GM12878 (cell line): ENCODE data around the gene NAT9. TPM values are rescaled to one million over a fixed set of nuclear protein-coding genes. Genes with fewer than 3 reads are reported as not detected.

ENCODE experiments used
- ATAC-seq: fragments of 200-7000 bp; cut with Tn5 transposase; 3 replicates; pipeline ENCODE4 v1.9.1; 2020; ENCODE audit warnings: mild to moderate bottlenecking, moderate library complexity
- BruUV-seq: library from RNA; stranded (reverse); fragments of 400-500 nt; replicated peaks from 2 replicates; lab custom pipeline; 2021; lab: Mats Ljungman, UMichigan
- CTCF ChIA-PET: fragments of 300-600 bp; sonication (Branson Sonifier 250); formaldehyde crosslinking; extraction: SDS; loops from one replicate; lab custom pipeline; 2021; ENCODE audit warnings: inconsistent platforms; lab: Yijun Ruan, JAX
- POLR2A ChIA-PET: fragments of 350-600 bp; formaldehyde crosslinking; extraction: SDS; loops from one replicate; lab custom pipeline; 2021; ENCODE audit warnings: inconsistent platforms; lab: Charles Lee
- RAD21 ChIA-PET: fragments of 300-600 bp; sonication (Branson Sonifier 250); formaldehyde crosslinking; loops from one replicate; lab custom pipeline; 2023; ENCODE audit warnings: antibody characterized with exemption; ENCODE audit not compliant: unreplicated experiment; lab: Charles Lee
- SMC1A ChIA-PET: fragments of 300-600 bp; sonication (Branson Sonifier 250); formaldehyde crosslinking; loops from one replicate; lab custom pipeline; 2023; ENCODE audit not compliant: unreplicated experiment, uncharacterized antibody; lab: Charles Lee
- DNase-seq: peaks from one replicate; pipeline ENCODE4 v3.0.0-alpha.2; 2011; ENCODE audit warnings: low read depth, low spot score
- FAIRE-seq: peaks from 3 replicates; lab custom pipeline; 2011; peaks lifted over from hg19 to GRCh38; lab: Jason Lieb, UNC
- H2AFZ ChIP-seq: 2 replicates; pipeline ENCODE4 v1.6.0; 2011; ENCODE audit warnings: low read depth, low read length, control low read depth; ENCODE audit not compliant: control insufficient read depth
- H3K27ac ChIP-seq: 2 replicates; pipeline ENCODE4 v1.5.1; 2011; ENCODE audit warnings: control low read depth; ENCODE audit not compliant: control insufficient read depth, insufficient read depth
- H3K27me3 ChIP-seq, 2 experiments: replicated peaks in 1 of 2; 2 replicates each; pipeline versions ENCODE4 v1.6.0 to v1.6.1; 2011; ENCODE audit warnings: low read length in 1 of 2; ENCODE audit not compliant: control insufficient read depth in 2 of 2, insufficient read depth in 2 of 2
- H3K36me3 ChIP-seq, 2 experiments: 2 replicates each; pipeline ENCODE4 v1.5.1; 2011; ENCODE audit warnings: low read length in 1 of 2; ENCODE audit not compliant: control insufficient read depth in 2 of 2, insufficient read depth in 2 of 2
- H3K4me1 ChIP-seq: 2 replicates; pipeline ENCODE4 v1.6.1; 2011; ENCODE audit warnings: mild to moderate bottlenecking, low read length, moderate library complexity, mixed read lengths; ENCODE audit not compliant: control insufficient read depth, insufficient read depth
- H3K4me2 ChIP-seq: 2 replicates; pipeline ENCODE4 v1.6.0; 2011; ENCODE audit warnings: control low read depth; ENCODE audit not compliant: control insufficient read depth, insufficient read depth
- H3K4me3 ChIP-seq: fragments of 200-600 bp; sonication (generic); 2 replicates; pipeline ENCODE4 v1.5.1; 2016
- H3K79me2 ChIP-seq: 2 replicates; pipeline ENCODE4 v1.6.0; 2011; ENCODE audit warnings: low read length; ENCODE audit not compliant: control insufficient read depth, insufficient read depth
- H3K9ac ChIP-seq: 2 replicates; pipeline ENCODE4 v1.8.0; 2011; ENCODE audit warnings: low read length, control low read depth, mixed read lengths; ENCODE audit not compliant: control insufficient read depth, insufficient read depth
- H3K9me3 ChIP-seq: replicated peaks from 3 replicates; pipeline ENCODE4 v1.5.1; 2011; ENCODE audit warnings: mild to moderate bottlenecking, low read length; ENCODE audit not compliant: control insufficient read depth, insufficient read depth
- H4K20me1 ChIP-seq: 2 replicates; pipeline ENCODE4 v1.6.0; 2011; ENCODE audit not compliant: control insufficient read depth, insufficient read depth
- BHLHE40 ChIP-seq, 2 experiments: fragments of 450-650 bp in 1 of 2; IDR thresholded peaks; 2 replicates each; pipeline ENCODE4 v1.6.1; 2011 to 2017; ENCODE audit warnings: low read depth in 2 of 2, borderline replicate concordance in 1 of 2, improper control_type of control experiment in 1 of 2, low read length in 1 of 2, mild to moderate bottlenecking in 1 of 2
- IKZF1 ChIP-seq: fragments of 450-650 bp; conservative IDR thresholded peaks from 2 replicates; pipeline ENCODE4 v1.6.1; 2017; ENCODE audit warnings: antibody characterized with exemption, mild to moderate bottlenecking
- IKZF2 ChIP-seq, 2 experiments: fragments of 450-650 bp; IDR thresholded peaks; 2 replicates each; pipeline ENCODE4 v1.6.1; 2017; ENCODE audit warnings: mild to moderate bottlenecking in 2 of 2, moderate library complexity in 2 of 2
- MTA2 ChIP-seq: fragments of 450-650 bp; IDR thresholded peaks from 2 replicates; pipeline ENCODE4 v1.6.1; 2016; ENCODE audit warnings: low read depth, mild to moderate bottlenecking, moderate library complexity
- NR2F1 ChIP-seq: fragments of 450-650 bp; conservative IDR thresholded peaks from 2 replicates; pipeline ENCODE4 v1.6.1; 2017; ENCODE audit warnings: mild to moderate bottlenecking
- RUNX3 ChIP-seq: IDR thresholded peaks from 2 replicates; pipeline ENCODE4 v1.6.1; 2012; ENCODE audit warnings: low read length, inconsistent platforms
- SUPT20H ChIP-seq: IDR thresholded peaks from 2 replicates; pipeline ENCODE4 v1.6.1; 2011; ENCODE audit warnings: low read depth, mild to moderate bottlenecking, low read length, moderate library complexity, borderline replicate concordance; ENCODE audit not compliant: control insufficient read depth
- ZZZ3 ChIP-seq: IDR thresholded peaks from 2 replicates; pipeline ENCODE4 v1.6.1; 2011; ENCODE audit warnings: low read depth; ENCODE audit not compliant: control insufficient read depth, insufficient read length
- WGBS: methylation state at CpG from one replicate; pipeline ENCODE4 v1.1.6; 2016; ENCODE audit warnings: low lambda C conversion rate; ENCODE audit not compliant: insufficient replicate concordance, insufficient coverage; ENCODE audit errors: missing lambda C conversion rate; 5-methylcytosine and 5-hydroxymethylcytosine counted together
- in situ Hi-C: fragments of 300-500 bp; cut with MboI; formaldehyde crosslinking; loops from 9 replicates; pipeline ENCODE4 v1.14.3; 2018; ENCODE audit warnings: mixed read lengths
- intact Hi-C: fragments of 100-400 bp; cut with micrococcal nuclease; formaldehyde crosslinking; loops from one replicate; pipeline ENCODE4 v1.14.2; 2022; ENCODE audit not compliant: unreplicated experiment
- polyA plus RNA-seq, 11 experiments: library from polyadenylated mRNA; depleted of rRNA in 4 of 11; unstranded in 6 of 11; stranded (reverse) in 5 of 11; fragments of >200 nt; fragmentation: Nextera tagmentation in 4 of 11; fragmentation: Illumina TruSeq in 1 of 11; extraction: Ambion mirVana in 4 of 11; extraction: Trizol in 1 of 11; gene quantifications; 1 replicate in 1 of 11; 2 replicates in 10 of 11; pipeline versions ENCODE4 v1.2.1 to v1.2.3, GENCODE V29; 2011 to 2016; ENCODE audit warnings: inconsistent platforms in 2 of 11, missing spikeins in 2 of 11, low read depth in 1 of 11
- total RNA-seq, 4 experiments: library from RNA; depleted of rRNA in 3 of 4; stranded (reverse); fragments of >200 nt in 3 of 4; fragmentation: Illumina TruSeq in 1 of 4; extraction: Trizol in 1 of 4; gene quantifications; 2 replicates each; pipeline versions ENCODE4 v1.2.1 to v1.2.3, GENCODE V29; 2013 to 2021

NAT9 gene
- total and polyA plus RNA-seq, 10 of the 15 experiments (the other 5 are each of a cell fraction or from before 2014, with no cell fraction given): 3.5 to 45.3 (median 27.3) TPM

- intact Hi-C loops: no loop called here
- RAD21 ChIA-PET: no interaction called here
- no peak overlapping the region for H2AFZ ChIP-seq
- no peaks in the 10 kb centered on the region; the same call in 2 of the 3 replicates for H3K9me3 ChIP-seq
- no peaks in the 10 kb centered on the region for H3K27me3 ChIP-seq
- SMC1A ChIA-PET: no interaction called here
- DNase-seq (no peak), ATAC-seq (peak; percentile 72)
- WGBS: 20% methylated on average over 16 of the region's 16 CpGs
- in situ Hi-C loops: no loop called here
- H3K9ac ChIP-seq: no peak overlapping the region
- H3K4me1 ChIP-seq: peaks cover 11% of the 10 kb centered on the region
- no peak overlapping the region for H3K27ac ChIP-seq
- H3K4me2 ChIP-seq: no peak overlapping the region
- no TSS peak for BruUV-seq
- TF ChIP-seq NR2F1 (peak; percentile 66), IKZF1 (peak; percentile 43; the same call in 1 of the 2 replicates), SUPT20H (no peak), MTA2 (peak; percentile 24; the same call in 1 of the 2 replicates), ZZZ3 (no peak), RUNX3 (peak; percentile 71), IKZF2 (IDR thresholded peaks at IDR 0.05) (peak; percentile 50 to 64; a peak in 2 of 4 replicates), BHLHE40 (IDR thresholded peaks at IDR 0.05; ENCODE audit: borderline replicate concordance in 1 of 2, low read depth in 2 of 2, low read length in 1 of 2) (peak; percentile 84 to 87)
- TF ChIP-seq, all 136 proteins: peak for 6
- FAIRE-seq: no peak
- Histone ChIP-seq H3K36me3 (no peaks in the 10 kb centered on the region), H3K79me2 (no peaks in the 10 kb centered on the region), H3K4me3 (no peak overlapping the region), H4K20me1 (no peaks in the 10 kb centered on the region)
- ChIA-PET POLR2A (no interaction called here), CTCF (no interaction called here)
These were observed 45.4 kb downstream of the NAT9 start for GRCh38 chr17:74730491-74731346.
